ENCODE measurements around the gene NCAM2. TPM values are rescaled to one million over a fixed set of nuclear protein-coding genes. Genes with fewer than 3 reads are reported as not detected.

Gene NCAM2
- total and polyA plus RNA-seq, 4 donors: 0.45 to 11.7 (median 5.8) TPM

- 65 to 69% methylated on average over 3 of the region's 3 CpGs for WGBS, 2 donors
- Histone ChIP-seq H3K9me3 (ENCODE audit: control insufficient read depth in 4 of 4, insufficient read depth in 3 of 4, low read length in 3 of 4) (no peaks in the 10 kb centered on the region), H3K9ac (ENCODE audit: insufficient read depth in 1 of 2, low read length in 2 of 2) (no peak overlapping the region), H3K27ac (ENCODE audit: low read depth in 1 of 2, low read length in 1 of 2) (no peak overlapping the region), H3K27me3 (ENCODE audit: control insufficient read depth in 3 of 3, insufficient read depth in 3 of 3, low read length in 2 of 3) (no peaks in the 10 kb centered on the region), H3K4me3 (no peak overlapping the region), H3K36me3 (ENCODE audit: control insufficient read depth in 4 of 4, insufficient read depth in 4 of 4, low read length in 4 of 4) (no peaks in the 10 kb centered on the region), H3K4me1 (ENCODE audit: control insufficient read depth in 5 of 5, insufficient read depth in 5 of 5, low read length in 5 of 5) (peaks cover 0 to 4% (median 0%) of the 10 kb centered on the region in 5 donors)
- DNase-seq: no peak
- ATAC-seq (ENCODE audit: insufficient read depth, low FRiP score): no peak
- no peak for TF ChIP-seq CTCF (IDR thresholded peaks at IDR 0.05; ENCODE audit: control extremely low read depth, extremely low read depth)
Measured at GRCh38 chr21:21159253-21159899, 161.2 kb downstream of the NCAM2 start.

GRCh38 chr21:21162786-21163185 is 164.6 kb downstream of the NCAM2 start:
- H3K4me1 ChIP-seq (ENCODE audit: control insufficient read depth in 5 of 5, insufficient read depth in 5 of 5, low read length in 5 of 5): no peaks in the 10 kb centered on the region
- no peak overlapping the region for H3K27ac ChIP-seq (ENCODE audit: low read depth in 1 of 2, low read length in 1 of 2)
- ATAC-seq (ENCODE audit: insufficient read depth, low FRiP score): no peak
- H3K27me3 ChIP-seq (ENCODE audit: control insufficient read depth in 3 of 3, insufficient read depth in 3 of 3, low read length in 2 of 3): no peaks in the 10 kb centered on the region
- no peak for TF ChIP-seq CTCF (IDR thresholded peaks at IDR 0.05; ENCODE audit: control extremely low read depth, extremely low read depth)
- H3K9ac ChIP-seq (ENCODE audit: insufficient read depth in 1 of 2, low read length in 2 of 2): no peak overlapping the region
- no peaks in the 10 kb centered on the region for H3K9me3 ChIP-seq (ENCODE audit: control insufficient read depth in 4 of 4, insufficient read depth in 3 of 4, low read length in 3 of 4)
- DNase-seq: no peak
- WGBS, 2 donors: 54 to 58% methylated on average over 4 of the region's 4 CpGs
- H3K4me3 ChIP-seq: no peak overlapping the region
- H3K36me3 ChIP-seq (ENCODE audit: control insufficient read depth in 4 of 4, insufficient read depth in 4 of 4, low read length in 4 of 4): no peaks in the 10 kb centered on the region

- WGBS, 2 donors: 16 to 24% methylated on average over 1 of the region's 1 CpG
Measured at GRCh38 chr21:21163904-21164303, 165.7 kb downstream of the NCAM2 start.

More at GRCh38 chr21:21163904-21164303, 165.7 kb downstream of the NCAM2 start:
- H3K4me1 ChIP-seq (ENCODE audit: control insufficient read depth in 5 of 5, insufficient read depth in 5 of 5, low read length in 5 of 5): no peaks in the 10 kb centered on the region
- no peaks in the 10 kb centered on the region for H3K36me3 ChIP-seq (ENCODE audit: control insufficient read depth in 4 of 4, insufficient read depth in 4 of 4, low read length in 4 of 4)
- no peak overlapping the region for H3K27ac ChIP-seq (ENCODE audit: low read depth in 1 of 2, low read length in 1 of 2)
- no peak for ATAC-seq (ENCODE audit: insufficient read depth, low FRiP score)
- DNase-seq: peak; percentile 29 to 76 (median 66)
- no peaks in the 10 kb centered on the region for H3K27me3 ChIP-seq (ENCODE audit: control insufficient read depth in 3 of 3, insufficient read depth in 3 of 3, low read length in 2 of 3)
- no peak overlapping the region for H3K9ac ChIP-seq (ENCODE audit: insufficient read depth in 1 of 2, low read length in 2 of 2)
- H3K4me3 ChIP-seq: no peak overlapping the region
- H3K9me3 ChIP-seq (ENCODE audit: control insufficient read depth in 4 of 4, insufficient read depth in 3 of 4, low read length in 3 of 4): peaks cover 0 to 4% (median 0%) of the 10 kb centered on the region in 4 donors
- peak; percentile 3 for TF ChIP-seq CTCF (IDR thresholded peaks at IDR 0.05; ENCODE audit: control extremely low read depth, extremely low read depth)
